ENCODE data around the gene SYTL5.

SYTL5 gene

DNA sequence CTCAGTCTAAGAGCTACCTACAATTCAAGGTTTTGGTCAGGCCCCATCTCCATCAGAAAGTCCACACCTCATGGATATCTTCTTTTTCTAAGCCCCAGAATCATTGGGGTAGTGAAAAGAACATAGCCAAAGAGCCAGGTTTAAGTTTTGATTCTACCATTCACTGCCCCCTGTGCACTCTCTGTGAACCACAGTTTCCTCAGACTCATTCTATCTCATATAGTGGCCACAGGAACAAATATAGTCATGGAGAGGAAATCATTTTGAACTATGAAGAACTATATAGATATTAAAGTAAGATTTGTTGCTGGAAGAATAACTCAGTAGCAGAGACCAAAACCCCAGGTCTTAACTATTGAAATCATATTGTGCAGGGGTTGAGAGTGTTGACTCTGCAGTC, 3.3 kb downstream of the SYTL5 start:
- DNase-seq (ENCODE audit: low read depth) = no peak
- H3K4me3 ChIP-seq (ENCODE audit: low read length) = no peak overlapping the region
- TF ChIP-seq, protein P1, sequence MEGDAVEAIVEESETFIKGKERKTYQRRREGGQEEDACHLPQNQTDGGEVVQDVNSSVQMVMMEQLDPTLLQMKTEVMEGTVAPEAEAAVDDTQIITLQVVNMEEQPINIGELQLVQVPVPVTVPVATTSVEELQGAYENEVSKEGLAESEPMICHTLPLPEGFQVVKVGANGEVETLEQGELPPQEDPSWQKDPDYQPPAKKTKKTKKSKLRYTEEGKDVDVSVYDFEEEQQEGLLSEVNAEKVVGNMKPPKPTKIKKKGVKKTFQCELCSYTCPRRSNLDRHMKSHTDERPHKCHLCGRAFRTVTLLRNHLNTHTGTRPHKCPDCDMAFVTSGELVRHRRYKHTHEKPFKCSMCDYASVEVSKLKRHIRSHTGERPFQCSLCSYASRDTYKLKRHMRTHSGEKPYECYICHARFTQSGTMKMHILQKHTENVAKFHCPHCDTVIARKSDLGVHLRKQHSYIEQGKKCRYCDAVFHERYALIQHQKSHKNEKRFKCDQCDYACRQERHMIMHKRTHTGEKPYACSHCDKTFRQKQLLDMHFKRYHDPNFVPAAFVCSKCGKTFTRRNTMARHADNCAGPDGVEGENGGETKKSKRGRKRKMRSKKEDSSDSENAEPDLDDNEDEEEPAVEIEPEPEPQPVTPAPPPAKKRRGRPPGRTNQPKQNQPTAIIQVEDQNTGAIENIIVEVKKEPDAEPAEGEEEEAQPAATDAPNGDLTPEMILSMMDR (conservative IDR thresholded peaks at IDR 0.05; ENCODE audit: low read depth, low read length) = no peak

DNA sequence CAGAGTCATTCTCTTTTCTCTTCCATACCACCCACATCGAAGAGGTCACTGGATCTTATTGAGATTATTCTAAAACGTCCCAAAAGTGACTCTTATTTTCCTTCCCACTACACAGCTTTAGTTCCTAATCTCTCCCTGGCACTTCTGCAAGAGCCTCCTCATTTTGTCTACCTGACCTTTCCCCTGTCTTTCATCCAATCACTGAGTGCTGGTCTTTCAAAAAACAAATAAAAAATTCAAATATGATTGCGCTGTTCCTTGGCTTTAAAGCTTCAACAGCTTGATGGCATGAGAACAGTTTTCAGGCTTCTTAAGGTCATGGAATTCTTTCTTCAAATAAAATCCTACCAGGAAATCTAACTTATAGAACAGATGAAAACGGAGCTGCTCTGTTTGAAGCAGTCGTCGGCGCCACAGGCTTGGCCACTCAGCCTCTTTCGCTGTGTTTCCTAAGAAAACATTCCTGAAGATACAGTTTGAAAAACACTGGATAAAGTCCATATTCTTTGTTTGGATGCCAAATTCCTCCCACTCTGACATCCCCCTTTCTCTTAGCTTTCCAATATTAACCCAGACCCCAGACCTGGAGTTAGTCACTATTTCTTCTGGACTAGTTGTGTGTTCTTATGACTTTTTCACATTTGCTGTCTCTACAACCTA, 12.5 kb downstream of the SYTL5 start:
- no peak for DNase-seq (ENCODE audit: low read depth)
- no peak overlapping the region for H3K4me3 ChIP-seq (ENCODE audit: low read length)
- TF ChIP-seq, protein P1 (conservative IDR thresholded peaks at IDR 0.05; ENCODE audit: low read depth, low read length) = no peak

DNA sequence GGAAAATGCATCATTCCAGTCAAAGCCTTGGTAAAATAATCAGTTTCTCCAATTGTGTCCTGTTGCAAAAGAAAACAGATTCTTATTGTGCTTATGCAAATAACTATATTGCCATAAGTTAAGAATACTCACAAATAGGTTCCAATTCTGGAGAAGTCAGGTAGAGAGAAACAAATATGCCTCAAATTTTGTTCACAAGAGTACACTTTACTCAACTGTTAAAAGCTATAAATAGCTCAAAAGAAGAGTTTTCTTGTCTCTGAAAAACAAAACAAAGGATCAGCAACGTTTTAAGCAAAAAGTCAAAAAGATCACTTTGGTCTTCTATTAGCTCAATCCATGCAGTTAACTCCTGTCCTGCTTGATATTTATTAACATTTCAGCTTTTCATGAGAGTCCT, 21.9 kb downstream of the SYTL5 start:
- TF ChIP-seq, protein P1 (conservative IDR thresholded peaks at IDR 0.05; ENCODE audit: low read depth, low read length) = no peak
- H3K4me3 ChIP-seq (ENCODE audit: low read length) = no peak overlapping the region
- no peak for DNase-seq (ENCODE audit: low read depth)

DNA sequence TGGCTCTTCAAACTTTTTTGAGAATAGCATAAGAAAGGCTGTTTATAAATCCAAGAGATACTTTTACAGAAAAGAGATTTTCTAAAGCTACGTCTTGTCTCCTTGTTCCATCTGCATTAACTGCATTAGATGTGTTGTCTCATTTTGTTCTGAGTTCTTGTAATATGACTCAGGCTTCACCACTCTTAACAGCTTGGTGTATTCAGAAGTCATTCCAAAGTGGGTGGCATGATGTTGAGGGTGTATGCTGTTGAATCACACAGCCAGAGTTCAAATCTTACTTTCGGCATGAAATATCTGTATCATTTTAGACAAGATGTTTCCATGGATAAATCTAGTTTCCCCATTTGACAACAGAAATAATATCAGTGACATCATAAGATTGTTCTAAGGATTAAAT, 30.1 kb downstream of the SYTL5 start:
- DNase-seq (ENCODE audit: low read depth) = no peak
- TF ChIP-seq, protein P1 (conservative IDR thresholded peaks at IDR 0.05; ENCODE audit: low read depth, low read length) = no peak
- H3K4me3 ChIP-seq (ENCODE audit: low read length) = no peak overlapping the region

DNA sequence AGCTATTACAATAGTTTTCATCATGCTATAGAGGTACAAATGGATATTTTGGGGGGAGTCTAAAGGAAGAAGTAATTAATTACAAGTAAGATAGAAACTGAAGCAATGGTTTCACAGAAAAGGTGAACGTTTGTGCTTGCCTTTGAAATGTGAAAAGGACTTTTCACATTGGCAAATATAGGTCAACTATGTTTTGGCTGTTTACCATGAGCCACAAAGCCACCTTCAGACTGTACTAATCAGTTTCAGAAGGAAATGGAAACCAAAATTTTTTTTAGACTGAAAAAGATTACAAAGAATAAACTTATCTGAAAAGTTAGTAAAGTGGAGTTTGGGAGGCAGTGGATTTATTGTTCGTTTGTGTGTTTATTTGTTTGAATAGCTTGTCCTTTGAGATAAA, 32.1 kb downstream of the SYTL5 start:
- H3K4me3 ChIP-seq (ENCODE audit: low read length) = no peak overlapping the region
- TF ChIP-seq, protein P1 (conservative IDR thresholded peaks at IDR 0.05; ENCODE audit: low read depth, low read length) = no peak
- no peak for DNase-seq (ENCODE audit: low read depth)

DNA sequence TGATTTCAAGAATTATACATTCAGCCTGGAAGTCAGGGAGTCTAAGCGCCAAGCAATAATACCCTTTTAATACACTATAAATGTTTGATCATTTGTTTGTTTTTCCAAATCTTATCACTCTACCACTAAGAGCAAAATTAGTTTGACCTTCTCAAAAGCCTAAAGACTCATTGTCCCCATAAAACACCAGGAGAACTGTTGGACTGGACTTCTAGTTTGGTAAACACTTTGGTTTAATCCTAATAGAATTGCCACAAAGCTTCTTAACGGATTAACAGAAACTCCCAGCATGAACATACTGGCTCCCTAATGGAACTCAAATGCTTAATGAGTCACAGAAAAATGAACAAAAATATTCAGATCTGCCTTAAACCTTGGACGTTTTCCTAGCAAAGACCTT, 34.9 kb downstream of the SYTL5 start:
- TF ChIP-seq, protein P1 (conservative IDR thresholded peaks at IDR 0.05; ENCODE audit: low read depth, low read length) = no peak
- peak; percentile 74 for DNase-seq (ENCODE audit: low read depth)

DNA sequence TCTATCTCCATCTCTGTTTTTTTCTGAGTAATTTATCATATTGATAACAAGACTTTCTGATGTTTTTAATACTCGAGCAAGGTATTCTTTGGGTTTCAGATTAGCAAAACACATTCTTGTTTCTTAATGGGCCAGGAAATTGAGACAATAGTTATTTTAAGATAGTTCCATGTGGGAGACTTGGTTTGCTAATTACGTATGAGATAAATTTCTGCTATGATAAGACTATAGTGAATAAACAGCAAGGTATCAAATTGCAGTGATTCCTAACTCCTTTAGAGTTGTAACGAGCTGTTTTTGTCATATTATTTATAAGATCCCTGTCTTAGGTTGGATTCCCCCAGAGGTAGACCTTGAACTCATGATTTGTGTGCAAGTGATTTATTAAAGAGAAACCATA, 38.3 kb downstream of the SYTL5 start:
- TF ChIP-seq, protein P1 (conservative IDR thresholded peaks at IDR 0.05; ENCODE audit: low read depth, low read length) = no peak
- no peak for DNase-seq (ENCODE audit: low read depth)
- no peak overlapping the region for H3K4me3 ChIP-seq (ENCODE audit: low read length)

More for the DNA sequence above, 34.9 kb downstream of the SYTL5 start:
- no peak overlapping the region for H3K4me3 ChIP-seq (ENCODE audit: low read length)
